Suprapubic skin (tissue), 3 donors: Measurements from ENCODE around the gene LETM1.

Experiments
- CTCF ChIP-seq, 2 donors: fragments of 200-600 bp in 1 of 2; fragments of 450-650 bp in 1 of 2; sonication (generic) in 1 of 2; IDR thresholded peaks; one replicate each; pipeline ENCODE4 v1.5.1; 2016 to 2019; ENCODE audit warnings: antibody characterized with exemption in 2 of 2, mild to moderate bottlenecking in 1 of 2, moderate library complexity in 1 of 2
- EP300 ChIP-seq: sonication (generic); formaldehyde crosslinking; IDR thresholded peaks from one replicate; pipeline ENCODE4 v1.6.1; 2017; ENCODE audit warnings: antibody characterized with exemption
- POLR2A ChIP-seq, 2 donors: fragments of 450-650 bp; IDR thresholded peaks; one replicate each; pipeline ENCODE4 v1.6.1; 2017; ENCODE audit warnings: antibody characterized with exemption in 2 of 2, mild to moderate bottlenecking in 2 of 2, moderate library complexity in 2 of 2

GRCh38 chr4:1856943-1857699 is 1.2 kb upstream of the LETM1 start:
- TF ChIP-seq CTCF (IDR thresholded peaks at IDR 0.05) (no peak), EP300 (no peak), POLR2A (IDR thresholded peaks at IDR 0.05) (no peak)
